ENCODE results near the gene PTGER1. TPM values are rescaled to one million over a fixed set of nuclear protein-coding genes. Genes with fewer than 3 reads are reported as not detected.
A peak's percentile ranks its signal among the peaks of the same experiment; 100 is the strongest.

The PTGER1 gene
- total and polyA plus RNA-seq, 9 of the 15 experiments (the other 6 are each of a cell fraction or from before 2014, with no cell fraction given), result 0.06 to 0.36 (median 0.31) TPM; not detected in 5

- POLR2A ChIA-PET, result interaction anchor here (0.7 to 2.3 kb wide), 2 partner anchors 10 to 92 kb away, joined by 3 to 8 read pairs; no protein-coding TSS in a partner anchor
- Histone ChIP-seq H3K36me3 (ENCODE audit: control insufficient read depth, insufficient read depth, low read length) (peaks cover 59% of the 10 kb centered on the region), H3K4me3 (peak overlapping the region; percentile 43), H3K79me2 (ENCODE audit: control insufficient read depth, insufficient read depth, low read length) (peaks cover 59% of the 10 kb centered on the region), H4K20me1 (replicated peaks; ENCODE audit: control insufficient read depth, insufficient read depth, low read length) (peaks cover 3% of the 10 kb centered on the region; the same call in 1 of the 2 replicates), H3K9ac (ENCODE audit: insufficient read depth in 1 of 2, low read depth in 2 of 2, low read length in 2 of 2) (peak overlapping the region; percentile 49 to 84), H3K27me3 (ENCODE audit: control insufficient read depth in 2 of 2, insufficient read depth in 2 of 2, low read length in 2 of 2) (no peaks in the 10 kb centered on the region), H3K4me2 (ENCODE audit: insufficient read depth, low read length) (peak overlapping the region; percentile 77), H2AFZ (ENCODE audit: low read depth, low read length) (peak overlapping the region; percentile 69), H3K27ac (ENCODE audit: extremely low read depth, low read depth, low read length) (peak overlapping the region; percentile 63), H3K9me3 (replicated peaks; ENCODE audit: control insufficient read depth, insufficient read depth, low read depth, low read length) (no peaks in the 10 kb centered on the region; the same call in 1 of the 2 replicates), H3K4me1 (replicated peaks in 1 of 2; ENCODE audit: control insufficient read depth in 2 of 2, insufficient read depth in 2 of 2, low read length in 2 of 2) (peaks cover 16 to 39% of the 10 kb centered on the region in 2 experiments), H3K9me1 (ENCODE audit: control insufficient read depth, insufficient read depth, low read length) (no peaks in the 10 kb centered on the region)
- CTCF ChIA-PET (ENCODE audit: low intra/inter-chr PET ratio), result no interaction called here
- peak; percentile 98 for ATAC-seq
- no TSS peak for BruUV-seq (replicated peaks)
- peak; percentile 88 for FAIRE-seq
- WGBS (ENCODE audit: insufficient coverage, low coverage, missing lambda C conversion rate), result 4% methylated on average over 9 of the region's 9 CpGs
- peak; percentile 73 to 92 (median 77) for DNase-seq (ENCODE audit: extremely low read depth in 1 of 4, low spot score in 3 of 4)
- in situ Hi-C loops (cut with MboI) (no loop called here), intact Hi-C loops (cut with micrococcal nuclease) (no loop called here)
- no peak for TF ChIP-seq RBM25 (IDR thresholded peaks at IDR 0.05; ENCODE audit: low read depth, low read length, severe bottlenecking)
- TF ChIP-seq OTX1 (CRISPR knock-in tag; IDR thresholded peaks at IDR 0.05), result no peak
- no peak for TF ChIP-seq TAF15 (IDR thresholded peaks at IDR 0.05; ENCODE audit: low read depth, low read length)
- no peak for TF ChIP-seq ZFX (CRISPR knock-in tag; IDR thresholded peaks at IDR 0.05)
- TF ChIP-seq MTA1 (IDR thresholded peaks at IDR 0.05; ENCODE audit: borderline replicate concordance), result no peak
- TF ChIP-seq BRF1 (IDR thresholded peaks at IDR 0.05; ENCODE audit: borderline replicate concordance, extremely low read depth, insufficient read length), result no peak
- TF ChIP-seq ZNF586 (CRISPR knock-in tag; conservative IDR thresholded peaks at IDR 0.05), result no peak
- peak; percentile 54; the same call in 1 of the 2 replicates for TF ChIP-seq MAX (CRISPR knock-in tag; IDR thresholded peaks at IDR 0.05)
- no peak for TF ChIP-seq ZNF75A (CRISPR knock-in tag; IDR thresholded peaks at IDR 0.05)
- no peak for TF ChIP-seq HDGF (IDR thresholded peaks at IDR 0.05)
- no peak for TF ChIP-seq ZNF239 (CRISPR knock-in tag; IDR thresholded peaks at IDR 0.05)
- no peak for TF ChIP-seq ZNF23 (CRISPR knock-in tag; IDR thresholded peaks at IDR 0.05)
- TF ChIP-seq MAFG (tag; conservative IDR thresholded peaks at IDR 0.05), result no peak
- TF ChIP-seq TCF7L2 (IDR thresholded peaks at IDR 0.05; ENCODE audit: low read depth, low read length), result no peak
- peak; percentile 23; the same call in 1 of the 2 replicates for TF ChIP-seq GATAD2A (IDR thresholded peaks at IDR 0.05)
- no peak for TF ChIP-seq POLR3G (IDR thresholded peaks at IDR 0.05; ENCODE audit: extremely low read depth, insufficient read length, insufficient replicate concordance)
- TF ChIP-seq RFX7 (CRISPR knock-in tag; IDR thresholded peaks at IDR 0.05), result no peak
- no peak for TF ChIP-seq ZNF324 (CRISPR knock-in tag; IDR thresholded peaks at IDR 0.05)
- TF ChIP-seq TFAM (CRISPR knock-in tag; conservative IDR thresholded peaks at IDR 0.05), result no peak
- no peak for TF ChIP-seq PURB (CRISPR knock-in tag; IDR thresholded peaks at IDR 0.05; ENCODE audit: low read depth)
- no peak for TF ChIP-seq ZFP1 (CRISPR knock-in tag; IDR thresholded peaks at IDR 0.05)
- TF ChIP-seq, protein P1, sequence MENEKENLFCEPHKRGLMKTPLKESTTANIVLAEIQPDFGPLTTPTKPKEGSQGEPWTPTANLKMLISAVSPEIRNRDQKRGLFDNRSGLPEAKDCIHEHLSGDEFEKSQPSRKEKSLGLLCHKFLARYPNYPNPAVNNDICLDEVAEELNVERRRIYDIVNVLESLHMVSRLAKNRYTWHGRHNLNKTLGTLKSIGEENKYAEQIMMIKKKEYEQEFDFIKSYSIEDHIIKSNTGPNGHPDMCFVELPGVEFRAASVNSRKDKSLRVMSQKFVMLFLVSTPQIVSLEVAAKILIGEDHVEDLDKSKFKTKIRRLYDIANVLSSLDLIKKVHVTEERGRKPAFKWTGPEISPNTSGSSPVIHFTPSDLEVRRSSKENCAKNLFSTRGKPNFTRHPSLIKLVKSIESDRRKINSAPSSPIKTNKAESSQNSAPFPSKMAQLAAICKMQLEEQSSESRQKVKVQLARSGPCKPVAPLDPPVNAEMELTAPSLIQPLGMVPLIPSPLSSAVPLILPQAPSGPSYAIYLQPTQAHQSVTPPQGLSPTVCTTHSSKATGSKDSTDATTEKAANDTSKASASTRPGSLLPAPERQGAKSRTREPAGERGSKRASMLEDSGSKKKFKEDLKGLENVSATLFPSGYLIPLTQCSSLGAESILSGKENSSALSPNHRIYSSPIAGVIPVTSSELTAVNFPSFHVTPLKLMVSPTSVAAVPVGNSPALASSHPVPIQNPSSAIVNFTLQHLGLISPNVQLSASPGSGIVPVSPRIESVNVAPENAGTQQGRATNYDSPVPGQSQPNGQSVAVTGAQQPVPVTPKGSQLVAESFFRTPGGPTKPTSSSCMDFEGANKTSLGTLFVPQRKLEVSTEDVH (IDR thresholded peaks at IDR 0.05; ENCODE audit: low read depth, partially characterized antibody), result peak; percentile 51
- TF ChIP-seq ZNF830 (CRISPR knock-in tag; IDR thresholded peaks at IDR 0.05), result 0 out of 2 replicates have a peak, but pooled peaks have one; percentile 61
- TF ChIP-seq SIX5 (IDR thresholded peaks at IDR 0.05; ENCODE audit: borderline replicate concordance in 1 of 2, insufficient read depth in 1 of 2, low read depth in 1 of 2, low read length in 2 of 2), result no peak
Measured at GRCh38 chr19:14440049-14440448, 35.1 kb downstream of the PTGER1 start.
